ENCODE data around the gene DNM3. TPM values are rescaled to one million over a fixed set of nuclear protein-coding genes. Genes with fewer than 3 reads are reported as not detected.

Gene DNM3
- total RNA-seq, 1 donor: 2.0 TPM

DNA sequence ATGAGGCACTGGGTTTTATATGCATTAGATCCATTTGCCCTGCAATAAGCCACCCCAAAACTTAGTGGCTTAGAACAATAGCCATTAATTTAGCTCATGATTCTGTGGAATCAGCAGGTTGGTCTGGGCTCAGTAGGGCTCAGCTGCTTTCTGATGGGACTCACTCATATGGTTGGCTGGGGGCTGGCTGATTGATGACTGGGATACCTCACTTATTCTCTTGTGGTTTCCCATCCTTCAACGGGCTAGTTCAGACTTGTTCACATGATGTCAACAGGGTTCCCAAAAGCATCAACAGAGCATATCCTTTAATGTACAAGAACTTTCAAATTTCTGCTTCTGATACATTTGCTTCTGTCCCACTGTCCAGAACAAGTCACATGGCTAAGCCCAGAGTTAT, 43.2 kb downstream of the DNM3 start:
- H3K4me3 ChIP-seq (ENCODE audit: low read depth, low read length): no peak overlapping the region
- no peak for DNase-seq (ENCODE audit: low read depth)
- TF ChIP-seq, protein P1, sequence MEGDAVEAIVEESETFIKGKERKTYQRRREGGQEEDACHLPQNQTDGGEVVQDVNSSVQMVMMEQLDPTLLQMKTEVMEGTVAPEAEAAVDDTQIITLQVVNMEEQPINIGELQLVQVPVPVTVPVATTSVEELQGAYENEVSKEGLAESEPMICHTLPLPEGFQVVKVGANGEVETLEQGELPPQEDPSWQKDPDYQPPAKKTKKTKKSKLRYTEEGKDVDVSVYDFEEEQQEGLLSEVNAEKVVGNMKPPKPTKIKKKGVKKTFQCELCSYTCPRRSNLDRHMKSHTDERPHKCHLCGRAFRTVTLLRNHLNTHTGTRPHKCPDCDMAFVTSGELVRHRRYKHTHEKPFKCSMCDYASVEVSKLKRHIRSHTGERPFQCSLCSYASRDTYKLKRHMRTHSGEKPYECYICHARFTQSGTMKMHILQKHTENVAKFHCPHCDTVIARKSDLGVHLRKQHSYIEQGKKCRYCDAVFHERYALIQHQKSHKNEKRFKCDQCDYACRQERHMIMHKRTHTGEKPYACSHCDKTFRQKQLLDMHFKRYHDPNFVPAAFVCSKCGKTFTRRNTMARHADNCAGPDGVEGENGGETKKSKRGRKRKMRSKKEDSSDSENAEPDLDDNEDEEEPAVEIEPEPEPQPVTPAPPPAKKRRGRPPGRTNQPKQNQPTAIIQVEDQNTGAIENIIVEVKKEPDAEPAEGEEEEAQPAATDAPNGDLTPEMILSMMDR (IDR thresholded peaks at IDR 0.05; ENCODE audit: insufficient read depth, low read length): no peak

- no peak for DNase-seq (ENCODE audit: low read depth)
- TF ChIP-seq, protein P1 (IDR thresholded peaks at IDR 0.05; ENCODE audit: insufficient read depth, low read length): no peak
- H3K4me3 ChIP-seq (ENCODE audit: low read depth, low read length): no peak overlapping the region
Measured at GRCh38 chr1:171890131-171890530, 48.8 kb downstream of the DNM3 start.

GRCh38 chr1:171896936-171897703, 55.8 kb downstream of the DNM3 start:
- DNase-seq (ENCODE audit: low read depth): no peak
- TF ChIP-seq, protein P1 (IDR thresholded peaks at IDR 0.05; ENCODE audit: insufficient read depth, low read length): no peak
- H3K4me3 ChIP-seq (ENCODE audit: low read depth, low read length): no peak overlapping the region

DNA sequence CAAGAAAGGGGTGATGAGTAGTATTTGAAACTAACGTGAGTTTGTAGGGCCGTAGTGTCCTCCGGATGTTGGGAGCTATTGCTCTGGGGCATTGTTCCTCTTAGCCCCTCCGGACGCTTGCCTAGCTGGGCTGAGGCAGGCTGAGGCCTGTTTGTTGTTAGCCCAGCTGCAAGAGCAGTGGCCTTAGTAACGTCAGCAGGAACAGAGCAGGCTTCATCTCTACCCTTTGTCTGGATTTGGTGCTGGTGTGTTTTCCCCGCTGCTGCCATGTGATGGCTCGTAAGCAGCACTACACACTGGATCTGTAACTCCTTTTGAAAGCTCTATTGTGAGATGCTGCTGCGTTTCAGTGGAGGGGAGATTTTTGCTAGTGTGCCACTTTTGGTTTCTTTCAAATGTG, 57.6 kb downstream of the DNM3 start:
- no peak overlapping the region for H3K4me3 ChIP-seq (ENCODE audit: low read depth, low read length)
- no peak for DNase-seq (ENCODE audit: low read depth)
- TF ChIP-seq, protein P1 (IDR thresholded peaks at IDR 0.05; ENCODE audit: insufficient read depth, low read length): no peak

DNA sequence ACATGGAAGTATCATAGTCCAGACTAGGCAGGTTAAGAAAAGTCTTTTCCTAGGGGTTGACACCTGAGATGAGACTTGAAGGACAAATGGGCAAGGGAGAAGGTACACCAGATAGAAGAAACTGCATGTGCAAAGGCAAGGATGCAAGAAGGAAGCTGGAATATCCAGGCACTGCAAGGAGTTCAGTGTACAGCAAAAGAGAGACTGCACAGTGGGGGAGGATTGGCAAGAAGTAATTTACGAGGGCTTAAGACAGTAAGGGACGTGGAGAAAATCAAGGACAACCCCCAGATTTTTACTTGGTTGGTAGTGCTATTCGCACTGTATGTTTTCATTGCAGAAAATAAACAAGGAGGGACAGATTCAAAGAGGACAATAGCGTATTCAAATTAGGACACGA, 58.5 kb downstream of the DNM3 start:
- DNase-seq (ENCODE audit: low read depth): no peak
- H3K4me3 ChIP-seq (ENCODE audit: low read depth, low read length): no peak overlapping the region
- TF ChIP-seq, protein P1 (IDR thresholded peaks at IDR 0.05; ENCODE audit: insufficient read depth, low read length): no peak

- no peak overlapping the region for H3K4me3 ChIP-seq (ENCODE audit: low read depth, low read length)
- DNase-seq (ENCODE audit: low read depth): no peak
- TF ChIP-seq, protein P1 (IDR thresholded peaks at IDR 0.05; ENCODE audit: insufficient read depth, low read length): no peak
Measured at GRCh38 chr1:171901245-171901644, 59.9 kb downstream of the DNM3 start.

DNA sequence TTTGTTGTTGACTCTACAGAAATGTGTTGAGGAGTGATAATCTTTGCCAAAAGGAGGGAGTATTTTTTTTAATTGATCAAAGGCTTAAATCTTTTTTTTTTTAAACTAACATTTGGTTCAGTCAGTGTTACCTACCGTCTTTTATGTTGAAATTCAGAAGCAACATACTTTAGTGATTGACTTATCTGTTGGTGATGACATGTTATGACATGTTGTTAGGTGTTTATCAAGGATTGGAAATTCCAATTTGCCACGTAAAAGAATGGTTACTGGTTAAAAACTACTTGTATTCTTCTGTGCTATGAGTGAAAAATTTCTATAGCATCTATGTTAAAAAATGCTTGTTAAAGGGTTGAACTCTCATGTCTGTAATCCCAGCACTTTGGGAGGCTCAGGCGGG, 61.2 kb downstream of the DNM3 start:
- no peak for DNase-seq (ENCODE audit: low read depth)

More for the DNA sequence above, 61.2 kb downstream of the DNM3 start:
- H3K4me3 ChIP-seq (ENCODE audit: low read depth, low read length): no peak overlapping the region
- TF ChIP-seq, protein P1 (IDR thresholded peaks at IDR 0.05; ENCODE audit: insufficient read depth, low read length): no peak
